Esophagus muscularis mucosa (tissue), 3 donors: Measurements from ENCODE around the gene L2HGDH.

Experiments
- POLR2AphosphoS5 ChIP-seq, 2 donors: sonication (generic); formaldehyde crosslinking; IDR thresholded peaks; one replicate each; pipeline ENCODE4 v1.6.1; 2017; ENCODE audit warnings: antibody characterized with exemption in 2 of 2
- TF ChIP-seq, protein P1 (sequence below), 3 experiments: fragments of 200-600 bp in 2 of 3; fragments of 450-650 bp in 1 of 3; sonication (generic) in 2 of 3; IDR thresholded peaks; one replicate each; pipeline ENCODE4 v1.5.1; 2017 to 2019; ENCODE audit warnings: antibody characterized with exemption in 3 of 3, mild to moderate bottlenecking in 2 of 3, moderate library complexity in 1 of 3

DNA sequence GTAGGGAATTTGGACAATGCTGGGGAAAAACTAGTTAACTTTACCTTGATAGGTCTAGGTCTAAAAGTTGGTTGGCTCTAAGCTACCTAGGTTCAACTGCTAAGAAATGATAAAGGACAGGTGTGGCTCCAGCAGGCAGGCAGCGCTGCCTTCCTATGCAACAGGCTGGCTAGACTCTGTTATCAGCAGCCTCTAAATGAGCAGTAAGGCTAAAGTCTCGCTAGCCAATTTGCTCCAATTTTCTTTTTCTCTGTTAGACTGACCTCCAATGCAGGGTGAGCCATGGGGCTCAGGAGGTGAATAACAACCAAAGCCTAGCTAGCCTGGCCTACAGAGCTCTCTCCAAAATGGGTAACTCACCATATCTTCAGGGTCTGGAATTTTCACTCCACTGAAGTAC lies 26.6 kb upstream of the L2HGDH start:
- TF ChIP-seq, protein P1, sequence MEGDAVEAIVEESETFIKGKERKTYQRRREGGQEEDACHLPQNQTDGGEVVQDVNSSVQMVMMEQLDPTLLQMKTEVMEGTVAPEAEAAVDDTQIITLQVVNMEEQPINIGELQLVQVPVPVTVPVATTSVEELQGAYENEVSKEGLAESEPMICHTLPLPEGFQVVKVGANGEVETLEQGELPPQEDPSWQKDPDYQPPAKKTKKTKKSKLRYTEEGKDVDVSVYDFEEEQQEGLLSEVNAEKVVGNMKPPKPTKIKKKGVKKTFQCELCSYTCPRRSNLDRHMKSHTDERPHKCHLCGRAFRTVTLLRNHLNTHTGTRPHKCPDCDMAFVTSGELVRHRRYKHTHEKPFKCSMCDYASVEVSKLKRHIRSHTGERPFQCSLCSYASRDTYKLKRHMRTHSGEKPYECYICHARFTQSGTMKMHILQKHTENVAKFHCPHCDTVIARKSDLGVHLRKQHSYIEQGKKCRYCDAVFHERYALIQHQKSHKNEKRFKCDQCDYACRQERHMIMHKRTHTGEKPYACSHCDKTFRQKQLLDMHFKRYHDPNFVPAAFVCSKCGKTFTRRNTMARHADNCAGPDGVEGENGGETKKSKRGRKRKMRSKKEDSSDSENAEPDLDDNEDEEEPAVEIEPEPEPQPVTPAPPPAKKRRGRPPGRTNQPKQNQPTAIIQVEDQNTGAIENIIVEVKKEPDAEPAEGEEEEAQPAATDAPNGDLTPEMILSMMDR (IDR thresholded peaks at IDR 0.05): no peak
- no peak for TF ChIP-seq POLR2AphosphoS5 (IDR thresholded peaks at IDR 0.05)
